Pancreas (tissue), 10 donors: ENCODE data around the gene NLN. TPM values are rescaled to one million over a fixed set of nuclear protein-coding genes. Genes with fewer than 3 reads are reported as not detected.
"Not testable (repeated sequence)": the region's sequence is repeated elsewhere in the genome, so short reads cannot be mapped to it uniquely, and the experiment has no call there.

Experiments
- ATAC-seq, 4 donors: fragments of 200-7000 bp; cut with Tn5 transposase; one replicate each; pipeline versions ENCODE4 v1.8.0 to v1.9.1; 2020; ENCODE audit warnings: mild to moderate bottlenecking in 4 of 4, moderate library complexity in 4 of 4
- DNase-seq, 6 donors: peaks; one replicate each; pipeline ENCODE4 v3.0.0-alpha.2; 2020
- FAIRE-seq: peaks from 2 replicates; lab custom pipeline; 2012; peaks lifted over from hg19 to GRCh38; lab: Jason Lieb, UNC
- H3K27ac ChIP-seq, 4 donors: fragments of 200-600 bp; sonication (generic); 1 replicate in 3 of 4; 2 replicates in 1 of 4; pipeline versions ENCODE4 v1.5.0 to v1.8.0; 2020
- H3K27me3 ChIP-seq, 4 donors: fragments of 200-600 bp; one replicate each; pipeline ENCODE4 v1.8.0; 2021
- H3K36me3 ChIP-seq, 3 donors: fragments of 200-600 bp; sonication (generic) in 1 of 3; one replicate each; pipeline versions ENCODE4 v1.5.0 to v1.8.0; 2020 to 2021
- H3K4me1 ChIP-seq, 3 donors: fragments of 200-600 bp; one replicate each; pipeline ENCODE4 v1.8.0; 2021
- H3K4me3 ChIP-seq, 4 donors: fragments of 200-600 bp; sonication (generic) in 2 of 4; one replicate each; pipeline versions ENCODE4 v1.5.0 to v1.8.0; 2020 to 2021
- H3K9me3 ChIP-seq, 4 donors: fragments of 200-600 bp; one replicate each; pipeline ENCODE4 v1.8.0; 2021
- WGBS, 2 donors: extraction: QIAGEN DNeasy Blood & Tissue Kit; methylation state at CpG; one replicate each; pipeline ENCODE4 v1.1.7; 2013; 5-methylcytosine and 5-hydroxymethylcytosine counted together
- intact Hi-C, 3 donors: fragments of 100-400 bp; cut with DNase I; formaldehyde crosslinking; loops; one replicate each; pipeline versions ENCODE4 v1.11.1 to v1.14.2; 2022
- polyA plus RNA-seq, 2 donors: library from polyadenylated mRNA; stranded (reverse); fragments of 200-250 nt; gene quantifications; one replicate each; pipeline ENCODE4 v1.2.3, GENCODE V29; 2013
- total RNA-seq, 6 donors: library from RNA; stranded (reverse); fragmentation: NEBNext Ultra II Directional in 4 of 6; extraction: Animal tissue kit (Norgen Biotek cat#: 25700) in 4 of 6; gene quantifications; one replicate each; pipeline versions ENCODE4 v1.2.1 to v1.2.4, GENCODE V29; 2021 to 2023
- TF ChIP-seq, protein P1 (sequence below), 4 donors: fragments of 200-600 bp; sonication (generic) in 3 of 4; IDR thresholded peaks; one replicate each; pipeline versions ENCODE4 v1.5.0 to v1.8.0; 2021; ENCODE audit warnings: antibody characterized with exemption in 4 of 4
- donor health status: healthy with polysubstance abuse.
- donor health status: DM: no; HTN: no; CAD: no; lungs with moderate emphysema.
- donor health status: DM: no; HTN: no; CAD: no.
- donor health status: control.
- donor health status: control.
- donor health status: Bipolar disorder and iron deficiency.
- donor health status: DM: yes; HTN: yes; CAD: no.
- donor health status: DM: no; HTN: no; CAD: no.
- donor health status: DM: no; HTN: no; CAD: no.
- donor health status: DM: yes; HTN: yes; CAD: no.

Gene NLN
- total and polyA plus RNA-seq, 8 donors = 1.8 to 15.0 (median 8.0) TPM

DNA sequence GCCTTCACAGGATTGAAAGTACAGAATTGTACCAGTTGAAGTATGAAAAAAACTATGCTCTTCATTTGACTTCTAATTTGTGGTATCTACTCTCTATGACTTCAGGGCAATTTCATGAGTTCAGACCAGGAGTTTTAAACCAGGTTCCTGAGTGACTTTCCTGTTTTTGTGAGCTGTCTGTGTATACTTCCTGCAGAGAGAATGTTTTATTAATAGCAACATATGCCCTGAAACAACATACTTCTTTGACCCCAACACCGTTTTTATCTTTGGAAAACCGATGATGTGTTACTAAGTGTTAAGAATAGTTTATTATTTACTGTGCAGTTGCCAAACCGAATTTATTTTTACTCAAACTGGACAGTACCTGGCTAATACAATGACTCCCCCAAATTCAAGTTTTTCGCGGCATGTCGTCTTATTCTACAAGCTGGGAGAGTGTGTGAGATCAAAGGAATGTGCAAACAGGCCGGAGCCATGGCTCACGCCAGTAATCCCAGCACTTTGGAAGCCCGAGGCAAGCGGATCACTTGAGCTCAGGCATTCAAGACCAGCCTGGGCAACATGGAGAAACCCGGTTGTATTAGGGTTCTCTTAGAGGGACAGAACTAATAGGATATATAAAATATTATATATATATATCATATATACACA is 145.7 kb downstream of the NLN start:
- intact Hi-C loops = no loop called here
- no peak overlapping the region for H3K27ac ChIP-seq
- H3K9me3 ChIP-seq = no peaks in the 10 kb centered on the region
- 77 to 81% methylated on average over 11 of the region's 11 CpGs for WGBS, 2 donors
- DNase-seq (no peak), ATAC-seq (no peak), FAIRE-seq (no peak)
- H3K27me3 ChIP-seq = no peaks in the 10 kb centered on the region
- TF ChIP-seq, protein P1, sequence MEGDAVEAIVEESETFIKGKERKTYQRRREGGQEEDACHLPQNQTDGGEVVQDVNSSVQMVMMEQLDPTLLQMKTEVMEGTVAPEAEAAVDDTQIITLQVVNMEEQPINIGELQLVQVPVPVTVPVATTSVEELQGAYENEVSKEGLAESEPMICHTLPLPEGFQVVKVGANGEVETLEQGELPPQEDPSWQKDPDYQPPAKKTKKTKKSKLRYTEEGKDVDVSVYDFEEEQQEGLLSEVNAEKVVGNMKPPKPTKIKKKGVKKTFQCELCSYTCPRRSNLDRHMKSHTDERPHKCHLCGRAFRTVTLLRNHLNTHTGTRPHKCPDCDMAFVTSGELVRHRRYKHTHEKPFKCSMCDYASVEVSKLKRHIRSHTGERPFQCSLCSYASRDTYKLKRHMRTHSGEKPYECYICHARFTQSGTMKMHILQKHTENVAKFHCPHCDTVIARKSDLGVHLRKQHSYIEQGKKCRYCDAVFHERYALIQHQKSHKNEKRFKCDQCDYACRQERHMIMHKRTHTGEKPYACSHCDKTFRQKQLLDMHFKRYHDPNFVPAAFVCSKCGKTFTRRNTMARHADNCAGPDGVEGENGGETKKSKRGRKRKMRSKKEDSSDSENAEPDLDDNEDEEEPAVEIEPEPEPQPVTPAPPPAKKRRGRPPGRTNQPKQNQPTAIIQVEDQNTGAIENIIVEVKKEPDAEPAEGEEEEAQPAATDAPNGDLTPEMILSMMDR (IDR thresholded peaks at IDR 0.05) = no peak
- no peak overlapping the region for H3K4me3 ChIP-seq
- H3K36me3 ChIP-seq = no peaks in the 10 kb centered on the region
- no peaks in the 10 kb centered on the region for H3K4me1 ChIP-seq

DNA sequence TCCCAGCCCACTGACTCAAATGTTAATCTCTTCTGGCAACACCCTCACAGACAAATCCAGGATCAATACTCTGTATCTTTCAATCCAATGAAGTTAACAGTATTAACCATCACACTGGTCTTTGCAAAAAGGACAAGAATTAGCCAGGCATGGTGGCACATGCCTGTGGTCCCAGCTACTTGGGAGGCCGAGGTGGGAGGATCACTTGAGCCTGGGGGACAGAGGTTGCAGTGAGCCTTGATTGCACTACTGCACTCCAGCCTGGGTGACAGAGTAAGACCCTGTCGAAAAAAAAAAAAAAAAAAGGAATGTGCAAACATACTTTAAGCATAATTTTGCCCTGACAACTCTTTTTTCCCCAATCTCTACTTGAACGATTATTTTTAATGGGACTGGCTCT is 146.5 kb downstream of the NLN start:
- FAIRE-seq (no peak), ATAC-seq (no peak), DNase-seq (no peak)
- 54 to 70% methylated on average over 3 of the region's 3 CpGs for WGBS, 2 donors
- no peak overlapping the region for H3K4me3 ChIP-seq
- no peaks in the 10 kb centered on the region for H3K27me3 ChIP-seq
- TF ChIP-seq, protein P1 (IDR thresholded peaks at IDR 0.05) = no peak
- intact Hi-C loops = no loop called here
- H3K36me3 ChIP-seq = no peaks in the 10 kb centered on the region
- H3K9me3 ChIP-seq = no peaks in the 10 kb centered on the region
- no peak overlapping the region for H3K27ac ChIP-seq
- H3K4me1 ChIP-seq = no peaks in the 10 kb centered on the region

DNA sequence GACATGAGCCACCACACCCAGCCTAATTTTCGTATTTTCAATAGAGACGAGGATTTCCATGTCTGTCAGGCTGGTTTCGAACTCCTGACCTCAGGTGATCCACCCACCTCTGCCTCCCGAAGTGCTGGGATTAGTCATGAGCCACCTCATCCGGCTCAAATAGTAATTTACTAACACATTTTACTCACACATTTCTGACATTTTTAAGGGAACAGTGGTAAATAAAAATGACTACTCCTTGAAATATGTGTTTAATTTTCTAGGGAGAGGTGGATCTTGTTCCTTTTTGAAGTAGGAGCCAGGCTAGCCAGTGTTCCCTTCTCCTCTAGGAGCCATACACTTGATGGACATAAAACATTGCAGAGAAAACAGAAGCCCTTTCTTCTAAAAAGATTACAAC is 149.2 kb downstream of the NLN start:
- no peak overlapping the region for H3K4me3 ChIP-seq
- intact Hi-C loops = no loop called here
- no peak overlapping the region for H3K27ac ChIP-seq
- WGBS, 2 donors = 48 to 64% methylated on average over 5 of the region's 5 CpGs
- no peaks in the 10 kb centered on the region for H3K36me3 ChIP-seq
- no peaks in the 10 kb centered on the region for H3K9me3 ChIP-seq
- H3K4me1 ChIP-seq = no peaks in the 10 kb centered on the region
- ATAC-seq (no peak), DNase-seq (no peak), FAIRE-seq (no peak)
- no peaks in the 10 kb centered on the region for H3K27me3 ChIP-seq
- TF ChIP-seq, protein P1 (IDR thresholded peaks at IDR 0.05) = no peak

DNA sequence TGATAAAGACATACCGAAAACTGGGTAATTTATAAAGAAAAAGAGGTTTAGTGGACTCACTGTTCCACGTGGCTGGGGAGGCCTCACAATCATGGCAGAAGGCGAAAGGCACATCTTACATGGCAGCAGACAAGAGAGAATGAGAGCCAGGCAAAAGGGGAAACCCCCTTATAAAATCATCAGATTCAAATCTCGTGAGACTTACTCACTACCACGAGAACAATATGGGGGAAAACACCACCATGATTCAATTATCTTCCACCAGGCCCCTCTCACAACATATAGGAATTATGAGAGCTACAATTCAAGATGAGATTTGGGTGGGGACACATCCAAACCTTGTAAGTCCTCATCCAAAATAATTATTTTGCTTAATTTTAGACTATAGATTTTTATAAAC is 149.8 kb downstream of the NLN start:
- H3K27me3 ChIP-seq, H3K27ac ChIP-seq, ATAC-seq, H3K9me3 ChIP-seq, H3K36me3 ChIP-seq, FAIRE-seq, H3K4me1 ChIP-seq, intact Hi-C loops, DNase-seq, H3K4me3 ChIP-seq: not testable (repeated sequence)
- WGBS, 2 donors = 74 to 85% methylated on average over 5 of the region's 5 CpGs

DNA sequence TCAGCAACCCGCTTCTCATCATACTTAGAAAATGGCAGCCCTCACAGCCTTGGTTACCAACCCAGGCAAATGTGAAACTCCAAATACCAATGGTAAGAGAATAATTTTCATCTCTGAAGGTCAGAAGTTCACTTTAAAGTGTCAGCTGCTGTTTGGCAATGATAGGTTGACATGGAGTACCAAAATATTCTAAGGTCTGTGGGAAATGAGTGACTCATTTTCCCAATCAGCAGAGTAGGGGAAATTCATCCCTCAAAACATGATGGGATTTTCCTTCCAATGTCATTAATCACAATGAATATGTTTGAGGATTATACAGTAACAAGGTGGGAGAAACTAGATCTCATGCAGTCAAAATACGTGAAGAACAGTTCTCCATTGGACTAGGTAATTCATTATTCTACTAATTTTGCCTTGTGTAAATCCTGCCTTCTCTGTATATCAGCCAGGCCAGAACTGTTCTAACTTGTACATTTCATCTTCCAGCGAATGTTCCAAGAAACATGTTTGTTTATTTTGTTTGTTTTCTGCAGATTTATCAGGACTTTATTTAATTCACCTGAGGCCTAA is 151.3 kb downstream of the NLN start:
- WGBS, 2 donors = 62 to 72% methylated on average over 3 of the region's 3 CpGs
- no peak for FAIRE-seq
- no peaks in the 10 kb centered on the region for H3K4me1 ChIP-seq

More for the DNA sequence above, 151.3 kb downstream of the NLN start:
- Histone ChIP-seq H3K9me3 (no peaks in the 10 kb centered on the region), H3K36me3 (no peaks in the 10 kb centered on the region), H3K27me3 (no peaks in the 10 kb centered on the region), H3K27ac (no peak overlapping the region), H3K4me3 (no peak overlapping the region)
- TF ChIP-seq, protein P1 (IDR thresholded peaks at IDR 0.05) = no peak
- no peak for DNase-seq
- intact Hi-C loops = no loop called here
- no peak for ATAC-seq
